ENCODE results near the gene BCL6.
"Not testable (repeated sequence)": the region's sequence is repeated elsewhere in the genome, so short reads cannot be mapped to it uniquely, and the experiment has no call there.

BCL6 gene

DNA sequence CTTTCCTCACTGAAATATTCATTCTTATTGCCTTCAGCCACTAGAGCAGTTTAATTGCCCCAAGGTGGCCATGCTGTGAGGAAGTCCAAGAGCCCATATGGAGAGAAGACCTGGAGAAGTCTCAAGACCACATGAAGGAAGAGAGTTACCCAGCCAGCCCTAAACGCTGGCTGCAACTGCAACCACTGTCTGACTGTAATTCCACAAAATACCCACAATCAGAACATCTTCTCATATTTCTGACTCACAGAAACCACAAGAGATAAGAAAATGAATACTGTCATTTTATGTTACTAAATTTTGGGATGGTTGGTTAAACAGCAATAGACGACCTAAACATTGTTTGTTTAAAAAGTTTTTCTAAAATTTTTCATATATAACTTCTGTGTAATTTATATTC lies 60.4 kb downstream of the BCL6 start:
- Histone ChIP-seq H3K27me3 (ENCODE audit: control insufficient read depth, insufficient read depth, low read length) (no peaks in the 10 kb centered on the region), H2AFZ (no peak overlapping the region), H3K27ac (no peak overlapping the region), H3K4me3 (ENCODE audit: low read depth, low read length) (no peak overlapping the region), H3K4me1 (no peaks in the 10 kb centered on the region), H3K9ac (no peak overlapping the region), H3K9me3 (ENCODE audit: control insufficient read depth, low read length) (no peaks in the 10 kb centered on the region), H3K4me2 (ENCODE audit: low read length) (no peak overlapping the region), H3K36me3 (ENCODE audit: control insufficient read depth, insufficient read depth, low read length) (no peaks in the 10 kb centered on the region), H3K79me2 (no peaks in the 10 kb centered on the region)
- TF ChIP-seq, protein P1, sequence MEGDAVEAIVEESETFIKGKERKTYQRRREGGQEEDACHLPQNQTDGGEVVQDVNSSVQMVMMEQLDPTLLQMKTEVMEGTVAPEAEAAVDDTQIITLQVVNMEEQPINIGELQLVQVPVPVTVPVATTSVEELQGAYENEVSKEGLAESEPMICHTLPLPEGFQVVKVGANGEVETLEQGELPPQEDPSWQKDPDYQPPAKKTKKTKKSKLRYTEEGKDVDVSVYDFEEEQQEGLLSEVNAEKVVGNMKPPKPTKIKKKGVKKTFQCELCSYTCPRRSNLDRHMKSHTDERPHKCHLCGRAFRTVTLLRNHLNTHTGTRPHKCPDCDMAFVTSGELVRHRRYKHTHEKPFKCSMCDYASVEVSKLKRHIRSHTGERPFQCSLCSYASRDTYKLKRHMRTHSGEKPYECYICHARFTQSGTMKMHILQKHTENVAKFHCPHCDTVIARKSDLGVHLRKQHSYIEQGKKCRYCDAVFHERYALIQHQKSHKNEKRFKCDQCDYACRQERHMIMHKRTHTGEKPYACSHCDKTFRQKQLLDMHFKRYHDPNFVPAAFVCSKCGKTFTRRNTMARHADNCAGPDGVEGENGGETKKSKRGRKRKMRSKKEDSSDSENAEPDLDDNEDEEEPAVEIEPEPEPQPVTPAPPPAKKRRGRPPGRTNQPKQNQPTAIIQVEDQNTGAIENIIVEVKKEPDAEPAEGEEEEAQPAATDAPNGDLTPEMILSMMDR (IDR thresholded peaks at IDR 0.05): no peak

DNA sequence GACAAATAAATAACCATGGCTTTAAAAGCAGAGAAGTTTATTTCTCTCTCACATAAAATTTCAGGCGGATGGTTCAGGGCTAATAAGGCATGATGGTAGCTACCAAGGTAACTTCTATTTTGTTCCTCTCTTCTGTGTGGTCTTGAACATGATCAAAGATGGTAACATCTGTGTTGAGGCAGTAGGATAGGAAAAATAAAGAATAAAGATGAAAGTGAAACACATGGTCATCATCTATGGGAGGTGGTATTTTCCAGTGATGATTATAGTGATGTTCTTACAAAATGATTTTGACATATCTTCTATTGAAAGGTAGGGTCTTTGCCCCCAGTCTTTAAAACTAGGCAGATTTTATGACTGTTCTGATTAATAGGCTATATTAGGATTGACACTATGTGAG lies 60.8 kb downstream of the BCL6 start:
- Histone ChIP-seq H3K9ac (no peak overlapping the region), H3K27me3 (ENCODE audit: control insufficient read depth, insufficient read depth, low read length) (no peaks in the 10 kb centered on the region), H3K4me2 (ENCODE audit: low read length) (no peak overlapping the region), H3K27ac (no peak overlapping the region), H3K4me1 (no peaks in the 10 kb centered on the region), H3K9me3 (ENCODE audit: control insufficient read depth, low read length) (no peaks in the 10 kb centered on the region), H2AFZ (no peak overlapping the region), H3K79me2 (no peaks in the 10 kb centered on the region), H3K36me3 (ENCODE audit: control insufficient read depth, insufficient read depth, low read length) (no peaks in the 10 kb centered on the region), H3K4me3 (ENCODE audit: low read depth, low read length) (no peak overlapping the region)
- TF ChIP-seq, protein P1 (IDR thresholded peaks at IDR 0.05): no peak

DNA sequence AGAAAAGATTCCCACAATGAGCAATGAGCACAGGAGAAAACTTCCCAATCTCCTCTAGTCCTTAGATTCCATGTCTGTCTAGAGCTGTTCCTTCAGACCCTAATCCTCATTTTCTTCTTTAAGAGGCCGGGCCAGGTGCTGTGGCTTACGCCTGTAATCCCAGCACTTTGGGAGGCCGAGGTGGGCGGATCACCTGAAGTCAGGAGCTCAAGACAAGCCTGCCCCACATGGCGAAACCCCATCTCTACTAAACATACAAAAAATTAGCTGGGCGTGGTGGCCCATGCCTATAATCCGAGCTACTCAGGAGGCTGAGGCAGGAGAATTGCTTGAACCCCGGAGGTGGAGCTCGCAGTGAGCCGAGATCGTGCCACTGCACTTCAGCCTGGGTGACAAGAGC lies 63.5 kb downstream of the BCL6 start:
- not testable (repeated sequence) for H3K27ac ChIP-seq; H3K36me3 ChIP-seq (ENCODE audit: control insufficient read depth, insufficient read depth, low read length); H3K9ac ChIP-seq; H3K4me3 ChIP-seq (ENCODE audit: low read depth, low read length); H2AFZ ChIP-seq; H3K4me1 ChIP-seq; H3K4me2 ChIP-seq (ENCODE audit: low read length); H3K27me3 ChIP-seq (ENCODE audit: control insufficient read depth, insufficient read depth, low read length); H3K9me3 ChIP-seq (ENCODE audit: control insufficient read depth, low read length); H3K79me2 ChIP-seq

DNA sequence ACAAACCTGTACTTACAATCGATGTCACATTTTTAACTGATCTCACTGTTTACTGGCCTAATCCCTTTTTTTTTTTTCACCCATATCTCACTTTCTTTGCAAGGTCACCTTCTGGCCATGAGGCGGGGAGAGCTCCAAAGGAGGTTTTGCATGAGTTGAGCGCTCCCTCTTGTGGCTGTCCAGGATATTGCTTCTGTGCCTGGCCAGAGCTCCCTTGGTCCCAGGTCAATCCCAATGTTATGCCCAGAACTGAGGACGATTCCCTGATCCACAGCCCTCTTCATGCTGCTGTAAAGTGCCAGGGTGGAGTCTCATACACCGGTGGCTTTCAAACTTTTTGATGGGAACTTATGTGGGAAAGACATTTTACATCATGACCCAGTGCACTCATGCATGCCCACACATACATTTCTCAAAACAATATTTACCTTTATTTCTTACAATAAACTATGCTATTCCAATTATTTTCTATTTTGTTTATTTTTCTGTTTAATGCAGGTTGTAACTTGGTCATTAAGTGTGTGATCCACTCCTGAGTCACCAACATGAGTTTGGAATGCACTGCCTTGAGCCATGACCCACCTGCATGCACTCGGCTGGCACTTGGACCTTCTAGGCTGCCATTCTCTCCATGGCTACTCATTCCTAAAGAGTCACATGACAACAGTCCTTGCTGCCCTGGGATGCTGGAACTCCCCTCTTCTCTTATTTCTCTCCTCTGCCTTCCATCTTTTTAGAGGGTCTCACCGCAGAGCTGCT lies 65.5 kb downstream of the BCL6 start:
- TF ChIP-seq, protein P1 (IDR thresholded peaks at IDR 0.05): peak; percentile 95
- H3K79me2 ChIP-seq: no peaks in the 10 kb centered on the region
- no peak overlapping the region for H3K9ac ChIP-seq
- no peaks in the 10 kb centered on the region for H3K9me3 ChIP-seq (ENCODE audit: control insufficient read depth, low read length)
- H3K4me1 ChIP-seq: no peaks in the 10 kb centered on the region
- no peaks in the 10 kb centered on the region for H3K27me3 ChIP-seq (ENCODE audit: control insufficient read depth, insufficient read depth, low read length)
- no peak overlapping the region for H3K27ac ChIP-seq
- no peak overlapping the region for H2AFZ ChIP-seq
- no peak overlapping the region for H3K4me2 ChIP-seq (ENCODE audit: low read length)
- H3K4me3 ChIP-seq (ENCODE audit: low read depth, low read length): no peak overlapping the region
- no peaks in the 10 kb centered on the region for H3K36me3 ChIP-seq (ENCODE audit: control insufficient read depth, insufficient read depth, low read length)

DNA sequence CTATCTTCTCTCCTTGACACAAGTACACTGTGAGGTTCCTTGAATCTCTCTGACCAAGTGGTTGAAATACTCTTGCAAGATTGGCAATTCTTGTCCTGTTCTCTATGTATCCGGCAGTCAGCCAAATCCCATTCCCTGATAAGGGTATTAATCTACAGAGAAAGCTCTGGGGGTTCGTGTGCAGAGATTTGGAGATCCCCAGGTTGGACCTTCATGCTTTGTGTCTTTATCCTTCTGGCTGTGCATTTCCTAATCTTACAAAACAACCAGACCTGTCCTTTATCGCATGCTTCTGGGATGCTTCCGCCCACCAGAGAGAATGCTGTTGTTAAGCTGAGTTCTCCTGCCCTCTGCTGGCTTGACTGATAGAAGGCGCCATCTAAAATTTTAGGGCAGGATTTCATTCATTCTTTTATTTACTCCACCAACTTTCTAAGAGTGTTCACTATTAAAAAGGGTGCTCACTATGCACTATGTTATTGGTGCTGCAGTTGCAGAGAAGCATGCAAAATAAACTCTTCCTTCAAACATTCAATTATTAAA lies 66.5 kb downstream of the BCL6 start:
- no peaks in the 10 kb centered on the region for H3K4me1 ChIP-seq
- H3K79me2 ChIP-seq: no peaks in the 10 kb centered on the region
- H3K27me3 ChIP-seq (ENCODE audit: control insufficient read depth, insufficient read depth, low read length): no peaks in the 10 kb centered on the region
- H3K4me3 ChIP-seq (ENCODE audit: low read depth, low read length): no peak overlapping the region
- TF ChIP-seq, protein P1 (IDR thresholded peaks at IDR 0.05): peak; percentile 47
- H3K27ac ChIP-seq: no peak overlapping the region
- no peaks in the 10 kb centered on the region for H3K9me3 ChIP-seq (ENCODE audit: control insufficient read depth, low read length)
- no peaks in the 10 kb centered on the region for H3K36me3 ChIP-seq (ENCODE audit: control insufficient read depth, insufficient read depth, low read length)
- H3K9ac ChIP-seq: no peak overlapping the region
- H2AFZ ChIP-seq: no peak overlapping the region
- H3K4me2 ChIP-seq (ENCODE audit: low read length): no peak overlapping the region
